ENCODE data around the gene MLKL.

DNA sequence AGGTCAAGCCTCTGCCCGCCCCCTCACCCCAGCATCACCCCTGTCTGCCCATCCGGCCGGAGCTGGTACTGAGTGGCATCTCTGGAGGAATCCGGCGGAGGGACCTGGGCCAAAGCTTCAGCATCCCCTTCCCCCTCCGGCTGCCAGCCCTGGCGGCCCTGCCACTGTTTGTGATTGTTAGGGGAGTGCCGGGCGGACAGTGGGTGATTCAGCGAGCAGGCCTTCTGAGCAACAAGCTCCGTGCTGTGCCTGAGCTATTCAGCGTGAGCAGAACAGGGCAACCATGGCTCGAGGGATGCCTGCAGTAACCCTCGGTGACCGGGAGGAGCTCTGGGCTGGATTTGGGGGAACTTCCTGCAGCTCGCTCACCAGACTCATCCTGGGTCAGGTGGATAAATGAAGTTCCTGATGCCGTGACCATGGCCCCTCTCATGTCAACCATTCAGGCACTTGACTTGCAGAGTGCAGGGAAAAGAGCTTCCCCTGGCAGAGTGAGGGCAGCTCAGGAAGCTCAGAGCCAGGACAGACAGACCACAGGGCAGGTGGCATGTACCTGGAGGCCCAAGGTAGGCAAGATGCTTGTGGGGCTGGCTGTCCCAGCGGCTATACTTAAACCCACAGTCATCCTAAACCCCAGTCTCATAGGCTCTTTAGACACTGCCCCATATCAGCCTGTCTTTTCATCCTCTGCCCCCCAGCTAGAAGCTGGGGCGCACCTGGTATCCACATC, 24.3 kb upstream of the MLKL start:
- TF ChIP-seq EZH2phosphoT487 (IDR thresholded peaks at IDR 0.05; ENCODE audit: insufficient read depth, low read depth) (no peak), EZH2 (IDR thresholded peaks at IDR 0.05; ENCODE audit: insufficient read depth, poor library complexity, severe bottlenecking) (no peak)

Measured in GM23248 (cell line).